PFSK-1 (cell line): ENCODE measurements around the gene NTM.

Experiments
- FOXP2 ChIP-seq: optimal IDR thresholded peaks from 2 replicates; pipeline ENCODE3; 2011; ENCODE audit warnings: borderline replicate concordance, control low read depth, inconsistent platforms; ENCODE audit not compliant: insufficient read depth; ENCODE audit errors: extremely low read length, extremely low read depth
- POLR2AphosphoS5 ChIP-seq: IDR thresholded peaks from 2 replicates; pipeline ENCODE4 v1.6.1; 2012; ENCODE audit warnings: low read depth, mild to moderate bottlenecking, control low read depth, low read length, moderate library complexity
- TAF1 ChIP-seq: IDR thresholded peaks from 2 replicates; pipeline ENCODE4 v1.6.1; 2012; ENCODE audit warnings: low read length, control low read depth, borderline replicate concordance; ENCODE audit not compliant: insufficient read depth

DNA sequence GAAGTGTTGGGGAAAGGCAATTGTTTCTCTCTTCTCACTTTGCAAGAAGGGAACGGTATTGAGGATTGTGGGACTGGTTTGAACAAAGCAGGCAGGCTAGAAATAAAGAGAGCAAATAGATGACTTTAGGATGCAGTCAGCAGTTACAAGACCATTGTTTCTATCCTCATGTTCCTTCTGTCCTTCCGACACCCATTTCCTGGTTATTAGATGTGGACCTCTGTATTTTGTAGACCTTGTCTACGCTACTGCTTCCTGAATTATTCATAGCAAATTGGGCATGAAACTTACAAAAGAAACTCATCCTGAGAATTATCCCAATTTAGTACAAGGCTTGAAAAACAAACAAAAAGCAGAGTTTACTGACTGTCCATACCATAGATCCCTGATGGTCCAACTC is 656.3 kb downstream of the NTM start:
- TF ChIP-seq FOXP2 = no peak
- TF ChIP-seq TAF1 = no peak
- TF ChIP-seq POLR2AphosphoS5 = no peak
